ENCODE data around the gene GSTM2.

The GSTM2 gene

DNA sequence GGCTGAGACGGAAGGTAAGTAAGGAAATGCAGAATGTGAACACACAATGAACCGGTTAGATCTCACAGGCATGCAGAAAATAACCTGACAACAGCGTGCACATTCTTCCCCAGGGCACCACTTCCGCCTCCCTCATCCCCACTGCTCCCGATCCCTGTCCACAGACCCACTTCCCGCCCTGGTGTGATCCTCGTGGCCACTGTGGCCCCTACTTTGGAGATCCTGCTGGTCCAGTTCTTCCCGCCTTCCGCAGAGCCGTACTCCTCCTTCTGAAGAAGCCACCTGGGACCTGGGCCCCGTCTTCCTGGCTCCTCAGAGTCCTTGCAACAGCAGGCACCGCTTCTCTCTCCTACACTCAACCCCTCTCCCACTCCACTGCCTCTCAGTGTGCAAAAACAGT is 13.3 kb upstream of the GSTM2 start:
- no peaks in the 10 kb centered on the region for H3K79me2 ChIP-seq
- no peaks in the 10 kb centered on the region for H3K9me3 ChIP-seq (ENCODE audit: control insufficient read depth, low read length)
- H3K4me3 ChIP-seq (ENCODE audit: low read depth, low read length): no peak overlapping the region
- no peaks in the 10 kb centered on the region for H3K27me3 ChIP-seq (ENCODE audit: control insufficient read depth, insufficient read depth, low read length)
- no peak overlapping the region for H2AFZ ChIP-seq
- H3K27ac ChIP-seq: no peak overlapping the region
- TF ChIP-seq, protein P1, sequence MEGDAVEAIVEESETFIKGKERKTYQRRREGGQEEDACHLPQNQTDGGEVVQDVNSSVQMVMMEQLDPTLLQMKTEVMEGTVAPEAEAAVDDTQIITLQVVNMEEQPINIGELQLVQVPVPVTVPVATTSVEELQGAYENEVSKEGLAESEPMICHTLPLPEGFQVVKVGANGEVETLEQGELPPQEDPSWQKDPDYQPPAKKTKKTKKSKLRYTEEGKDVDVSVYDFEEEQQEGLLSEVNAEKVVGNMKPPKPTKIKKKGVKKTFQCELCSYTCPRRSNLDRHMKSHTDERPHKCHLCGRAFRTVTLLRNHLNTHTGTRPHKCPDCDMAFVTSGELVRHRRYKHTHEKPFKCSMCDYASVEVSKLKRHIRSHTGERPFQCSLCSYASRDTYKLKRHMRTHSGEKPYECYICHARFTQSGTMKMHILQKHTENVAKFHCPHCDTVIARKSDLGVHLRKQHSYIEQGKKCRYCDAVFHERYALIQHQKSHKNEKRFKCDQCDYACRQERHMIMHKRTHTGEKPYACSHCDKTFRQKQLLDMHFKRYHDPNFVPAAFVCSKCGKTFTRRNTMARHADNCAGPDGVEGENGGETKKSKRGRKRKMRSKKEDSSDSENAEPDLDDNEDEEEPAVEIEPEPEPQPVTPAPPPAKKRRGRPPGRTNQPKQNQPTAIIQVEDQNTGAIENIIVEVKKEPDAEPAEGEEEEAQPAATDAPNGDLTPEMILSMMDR (IDR thresholded peaks at IDR 0.05): no peak
- H3K9ac ChIP-seq: no peak overlapping the region
- H3K4me1 ChIP-seq: no peaks in the 10 kb centered on the region
- no peak overlapping the region for H3K4me2 ChIP-seq (ENCODE audit: low read length)
- H3K36me3 ChIP-seq (ENCODE audit: control insufficient read depth, insufficient read depth, low read length): no peaks in the 10 kb centered on the region

DNA sequence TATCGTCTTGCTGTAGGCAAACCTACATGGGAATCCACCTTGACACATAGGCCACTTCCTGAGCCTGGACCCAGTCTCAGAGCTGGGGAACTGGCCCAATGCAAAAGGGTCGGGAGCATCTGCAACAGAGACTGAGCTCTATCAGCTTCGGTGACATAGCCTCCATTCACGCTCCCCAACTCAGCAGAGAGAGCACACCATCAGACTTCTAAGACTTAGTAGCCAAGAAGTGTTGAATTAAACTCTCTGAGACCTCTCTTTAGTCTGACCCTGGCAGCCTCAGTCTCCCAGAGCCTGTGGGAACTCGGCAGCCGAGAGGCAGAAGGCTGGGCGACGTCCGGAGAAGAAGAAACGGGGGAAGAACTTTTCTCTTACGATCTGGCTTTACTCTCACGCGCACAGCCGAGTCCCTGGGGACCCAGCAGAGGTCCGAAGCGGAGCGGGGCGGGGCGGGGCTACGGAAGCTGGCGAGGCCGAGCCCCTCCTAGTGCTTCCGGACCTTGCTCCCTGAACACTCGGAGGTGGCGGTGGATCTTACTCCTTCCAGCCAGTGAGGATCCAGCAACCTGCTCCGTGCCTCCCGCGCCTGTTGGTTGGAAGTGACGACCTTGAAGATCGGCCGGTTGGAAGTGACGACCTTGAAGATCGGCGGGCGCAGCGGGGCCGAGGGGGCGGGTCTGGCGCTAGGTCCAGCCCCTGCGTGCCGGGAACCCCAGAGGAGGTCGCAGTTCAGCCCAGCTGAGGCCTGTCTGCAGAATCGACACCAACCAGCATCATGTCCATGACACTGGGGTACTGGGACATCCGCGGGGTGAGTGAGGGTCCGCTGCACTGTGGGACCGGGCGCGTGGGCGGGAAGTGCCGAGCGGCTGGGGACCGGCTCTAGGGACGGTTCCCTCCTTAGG is 12.0 kb upstream of the GSTM2 start, which contains the start of gene GSTM4:
Gene GSTM4, plus strand, starts transcription at position 485 of the 905 bp plus-strand sequence. Its CDS starts 291 bp downstream, at position 776.
- no peaks in the 10 kb centered on the region for H3K9me3 ChIP-seq (ENCODE audit: control insufficient read depth, low read length)
- H3K27me3 ChIP-seq (ENCODE audit: control insufficient read depth, insufficient read depth, low read length): no peaks in the 10 kb centered on the region
- peak within 1 kb of the TSS; percentile 77 for H3K4me3 ChIP-seq (ENCODE audit: low read depth, low read length)
- TF ChIP-seq, protein P1 (IDR thresholded peaks at IDR 0.05): no peak
- peak within 1 kb of the TSS; percentile 77 for H3K27ac ChIP-seq
- peaks cover 4% of the 10 kb centered on the region for H3K4me1 ChIP-seq
- H3K36me3 ChIP-seq (ENCODE audit: control insufficient read depth, insufficient read depth, low read length): no peaks in the 10 kb centered on the region
- H3K4me2 ChIP-seq (ENCODE audit: low read length): peak within 1 kb of the TSS; percentile 90
- no peaks in the 10 kb centered on the region for H3K79me2 ChIP-seq
- peak within 1 kb of the TSS; percentile 82 for H2AFZ ChIP-seq
- no peak within 1 kb of the TSS for H3K9ac ChIP-seq

DNA sequence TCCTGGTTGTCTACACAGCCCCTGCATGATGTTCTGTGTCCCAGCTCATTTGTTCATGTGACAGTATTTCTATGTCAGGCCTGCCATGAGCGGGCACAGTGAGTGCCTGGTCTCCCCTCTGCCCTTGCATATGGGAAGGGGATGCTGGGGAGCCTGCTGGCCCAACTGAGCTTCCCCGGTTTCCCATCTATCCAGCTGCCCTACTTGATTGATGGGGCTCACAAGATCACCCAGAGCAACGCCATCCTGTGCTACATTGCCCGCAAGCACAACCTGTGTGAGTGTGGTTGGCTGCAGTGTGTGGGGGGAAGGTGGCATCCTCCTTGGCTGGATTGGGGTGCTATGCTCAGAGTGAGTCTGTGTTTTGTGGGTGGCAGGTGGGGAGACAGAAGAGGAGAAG is 10.5 kb upstream of the GSTM2 start:
- Histone ChIP-seq H3K27me3 (ENCODE audit: control insufficient read depth, insufficient read depth, low read length) (no peaks in the 10 kb centered on the region), H2AFZ (no peak overlapping the region), H3K79me2 (no peaks in the 10 kb centered on the region), H3K9me3 (ENCODE audit: control insufficient read depth, low read length) (no peaks in the 10 kb centered on the region), H3K36me3 (ENCODE audit: control insufficient read depth, insufficient read depth, low read length) (no peaks in the 10 kb centered on the region), H3K4me3 (ENCODE audit: low read depth, low read length) (no peak overlapping the region), H3K4me1 (peaks cover 4% of the 10 kb centered on the region), H3K27ac (no peak overlapping the region), H3K9ac (no peak overlapping the region), H3K4me2 (ENCODE audit: low read length) (no peak overlapping the region)
- TF ChIP-seq, protein P1 (IDR thresholded peaks at IDR 0.05): no peak

DNA sequence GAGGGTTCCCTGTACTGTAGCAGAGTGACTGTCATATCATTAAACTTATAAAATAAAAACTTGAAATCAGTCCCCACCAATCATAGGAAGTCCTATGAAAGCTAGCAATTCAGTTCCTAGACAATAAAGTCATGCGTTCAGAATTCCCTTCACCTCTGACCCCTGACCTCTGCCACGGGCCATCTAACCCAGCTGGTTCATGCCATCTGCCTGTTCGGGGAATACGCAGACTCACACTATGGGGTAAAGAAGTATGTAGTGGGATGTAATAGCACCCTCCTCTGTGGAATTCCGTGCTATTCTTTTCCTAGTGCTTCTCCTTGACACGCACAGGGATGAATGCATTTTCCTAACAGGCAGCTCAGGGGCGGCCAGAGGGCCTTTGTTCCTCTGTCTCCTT is 9.9 kb upstream of the GSTM2 start:
- Histone ChIP-seq H3K4me3 (ENCODE audit: low read depth, low read length) (no peak overlapping the region), H3K9ac (no peak overlapping the region), H3K27ac (no peak overlapping the region), H3K36me3 (ENCODE audit: control insufficient read depth, insufficient read depth, low read length) (no peaks in the 10 kb centered on the region), H3K9me3 (ENCODE audit: control insufficient read depth, low read length) (no peaks in the 10 kb centered on the region), H3K27me3 (ENCODE audit: control insufficient read depth, insufficient read depth, low read length) (no peaks in the 10 kb centered on the region), H3K79me2 (no peaks in the 10 kb centered on the region), H2AFZ (no peak overlapping the region), H3K4me1 (peaks cover 4% of the 10 kb centered on the region), H3K4me2 (ENCODE audit: low read length) (no peak overlapping the region)
- TF ChIP-seq, protein P1 (IDR thresholded peaks at IDR 0.05): no peak

All from parathyroid adenoma (tissue), 2 donors.